Epithelial cell of esophagus (primary cell): ENCODE results near the gene EFNA4.
A peak's percentile ranks its signal among the peaks of the same experiment; 100 is the strongest.

Experiments used
- DNase-seq: peaks from one replicate; pipeline ENCODE4 v3.0.0; 2010; ENCODE audit warnings: low read depth
- H3K4me3 ChIP-seq: 2 replicates; pipeline ENCODE4 v1.5.1; 2011; ENCODE audit warnings: mild to moderate bottlenecking, low read length, control low read depth
- TF ChIP-seq, protein P1 (sequence below): IDR thresholded peaks from 2 replicates; pipeline ENCODE4 v1.5.1; 2011; ENCODE audit warnings: low read depth, mild to moderate bottlenecking, low read length, control low read depth, inconsistent platforms; ENCODE audit not compliant: insufficient read depth; ENCODE audit errors: missing control alignments

Gene EFNA4

GRCh38 chr1:155079487-155080311 lies 16.2 kb downstream of the EFNA4 start:
- TF ChIP-seq, protein P1, sequence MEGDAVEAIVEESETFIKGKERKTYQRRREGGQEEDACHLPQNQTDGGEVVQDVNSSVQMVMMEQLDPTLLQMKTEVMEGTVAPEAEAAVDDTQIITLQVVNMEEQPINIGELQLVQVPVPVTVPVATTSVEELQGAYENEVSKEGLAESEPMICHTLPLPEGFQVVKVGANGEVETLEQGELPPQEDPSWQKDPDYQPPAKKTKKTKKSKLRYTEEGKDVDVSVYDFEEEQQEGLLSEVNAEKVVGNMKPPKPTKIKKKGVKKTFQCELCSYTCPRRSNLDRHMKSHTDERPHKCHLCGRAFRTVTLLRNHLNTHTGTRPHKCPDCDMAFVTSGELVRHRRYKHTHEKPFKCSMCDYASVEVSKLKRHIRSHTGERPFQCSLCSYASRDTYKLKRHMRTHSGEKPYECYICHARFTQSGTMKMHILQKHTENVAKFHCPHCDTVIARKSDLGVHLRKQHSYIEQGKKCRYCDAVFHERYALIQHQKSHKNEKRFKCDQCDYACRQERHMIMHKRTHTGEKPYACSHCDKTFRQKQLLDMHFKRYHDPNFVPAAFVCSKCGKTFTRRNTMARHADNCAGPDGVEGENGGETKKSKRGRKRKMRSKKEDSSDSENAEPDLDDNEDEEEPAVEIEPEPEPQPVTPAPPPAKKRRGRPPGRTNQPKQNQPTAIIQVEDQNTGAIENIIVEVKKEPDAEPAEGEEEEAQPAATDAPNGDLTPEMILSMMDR, result no peak
- H3K4me3 ChIP-seq, result peak overlapping the region; percentile 61
- DNase-seq, result no peak

DNA sequence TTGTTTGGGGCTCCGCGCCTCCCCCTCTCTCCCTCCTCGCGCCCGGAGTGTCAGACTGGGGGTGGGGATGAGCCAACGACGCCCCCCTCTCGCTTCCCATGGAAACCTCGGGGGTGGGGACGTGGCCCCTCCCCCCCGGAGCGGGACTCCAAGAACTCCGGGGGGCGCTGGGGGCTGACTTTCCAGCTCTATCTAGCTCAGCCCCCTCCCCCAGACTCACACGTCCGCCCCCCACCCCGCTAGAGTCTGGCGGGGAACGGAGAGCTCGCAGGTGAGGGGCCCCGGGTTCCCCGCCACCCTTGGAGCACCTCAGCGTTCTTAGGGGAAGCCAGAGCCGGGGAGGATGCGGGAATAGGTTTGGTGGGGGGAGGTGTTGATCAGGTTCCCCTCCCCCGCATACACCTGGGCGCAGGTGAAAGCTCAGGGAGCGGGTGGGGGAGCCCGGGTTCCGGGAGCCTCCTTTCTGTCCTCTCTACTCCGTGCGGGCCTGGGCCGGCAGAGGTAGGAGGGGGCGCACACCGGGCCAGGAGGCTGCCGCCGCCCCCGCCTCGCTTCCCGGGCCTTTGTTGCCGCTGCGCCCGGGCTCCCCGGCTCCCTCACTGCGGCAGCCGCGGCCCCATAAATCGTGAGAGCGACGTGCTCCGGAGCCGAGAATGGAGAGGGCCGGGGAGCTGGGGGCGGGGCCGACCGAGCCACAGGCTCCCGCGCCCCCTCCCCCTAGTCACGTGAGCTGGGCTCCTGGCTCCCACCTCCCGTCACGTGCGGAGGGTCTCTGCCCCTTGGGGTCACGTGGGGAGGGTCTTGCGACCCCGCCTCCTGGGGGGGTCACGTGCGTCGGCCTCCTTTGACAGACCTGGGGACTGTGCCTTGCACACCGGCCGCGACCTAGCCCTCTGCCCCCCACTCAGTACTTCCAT lies 17.0 kb downstream of the EFNA4 start:
- TF ChIP-seq, protein P1, result no peak
- peak overlapping the region; percentile 61 for H3K4me3 ChIP-seq
- DNase-seq, result peak; percentile 17

DNA sequence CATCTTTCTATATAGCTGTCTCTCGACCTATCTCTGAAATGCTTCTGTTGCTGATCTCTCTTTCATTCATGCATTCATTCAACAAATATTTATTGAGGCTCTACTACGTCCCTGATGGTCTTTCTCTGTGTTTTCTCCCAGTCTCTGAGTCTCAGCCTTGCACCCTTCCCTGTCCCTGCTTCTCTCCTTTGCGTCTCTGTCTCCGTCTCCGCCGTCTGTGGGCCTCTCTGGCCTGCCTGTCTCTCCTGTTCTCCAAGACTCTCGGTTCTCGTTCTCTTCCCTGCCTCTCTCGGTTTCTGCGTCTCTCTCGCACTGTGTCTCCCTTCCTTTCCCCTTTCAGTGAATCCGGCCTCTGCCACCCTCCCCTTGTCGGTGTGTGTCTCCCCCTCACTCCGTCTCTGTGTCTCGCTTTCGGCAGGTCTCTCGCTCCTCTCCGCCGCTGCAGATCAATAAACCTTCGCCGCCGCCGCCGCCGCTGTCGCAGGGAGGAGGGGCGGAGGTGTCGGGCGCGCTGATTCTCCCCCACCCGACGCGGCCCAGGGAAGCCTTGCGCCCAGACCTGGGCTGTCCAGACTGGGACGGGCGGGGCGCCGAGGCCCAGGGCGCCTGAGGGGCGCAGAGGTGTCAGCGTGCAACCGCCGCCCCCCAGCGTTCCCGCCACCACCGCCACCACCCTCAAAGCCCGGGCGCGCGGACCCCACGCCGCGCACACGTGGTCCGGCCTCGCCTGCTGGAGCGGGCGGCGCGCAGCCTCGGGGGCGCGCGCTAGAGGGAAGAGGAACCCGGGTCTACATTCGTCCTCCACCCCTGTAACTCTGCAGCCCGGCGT lies 18.1 kb downstream of the EFNA4 start:
- TF ChIP-seq, protein P1, result no peak
- H3K4me3 ChIP-seq, result peak overlapping the region; percentile 61
- DNase-seq, result peak; percentile 10

DNA sequence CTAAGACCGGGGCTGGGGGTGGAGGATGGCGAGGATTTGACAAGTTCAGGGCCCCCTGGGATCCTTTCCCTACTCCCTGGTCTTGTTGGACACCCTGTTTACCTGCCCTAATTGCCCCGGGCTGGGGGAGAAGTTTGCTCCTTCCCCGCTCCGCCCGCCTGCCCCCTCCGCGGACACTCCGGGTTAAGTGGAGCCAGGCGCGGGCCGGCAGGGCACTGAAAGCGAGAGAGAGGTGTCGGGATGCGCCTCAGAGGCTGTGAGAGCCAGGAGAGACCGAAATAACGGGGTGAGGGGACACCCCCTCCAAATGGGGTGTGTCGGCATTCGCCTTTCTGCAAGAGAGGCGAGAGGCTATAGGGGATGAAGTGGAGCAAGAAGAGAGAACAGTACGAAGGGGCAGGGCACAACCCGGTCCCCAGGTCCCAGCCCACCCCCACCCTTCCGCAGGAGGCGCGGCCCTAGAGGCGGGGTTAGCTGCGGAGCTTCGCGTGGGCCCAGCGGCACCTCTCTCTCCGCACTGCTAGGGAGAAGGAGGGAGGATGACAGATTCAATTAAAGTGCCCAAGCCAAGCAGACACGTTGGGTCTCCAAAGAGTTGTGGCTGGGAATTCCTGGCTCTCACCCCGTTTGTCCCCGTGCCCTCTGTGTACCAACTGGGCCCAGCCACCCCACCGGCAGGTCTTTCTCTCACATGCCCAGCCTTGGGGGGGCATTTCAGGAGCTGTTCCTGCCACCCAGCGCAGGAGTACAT lies 18.9 kb downstream of the EFNA4 start:
- DNase-seq, result peak; percentile 30
- TF ChIP-seq, protein P1, result no peak
- H3K4me3 ChIP-seq, result peak overlapping the region; percentile 21

DNA sequence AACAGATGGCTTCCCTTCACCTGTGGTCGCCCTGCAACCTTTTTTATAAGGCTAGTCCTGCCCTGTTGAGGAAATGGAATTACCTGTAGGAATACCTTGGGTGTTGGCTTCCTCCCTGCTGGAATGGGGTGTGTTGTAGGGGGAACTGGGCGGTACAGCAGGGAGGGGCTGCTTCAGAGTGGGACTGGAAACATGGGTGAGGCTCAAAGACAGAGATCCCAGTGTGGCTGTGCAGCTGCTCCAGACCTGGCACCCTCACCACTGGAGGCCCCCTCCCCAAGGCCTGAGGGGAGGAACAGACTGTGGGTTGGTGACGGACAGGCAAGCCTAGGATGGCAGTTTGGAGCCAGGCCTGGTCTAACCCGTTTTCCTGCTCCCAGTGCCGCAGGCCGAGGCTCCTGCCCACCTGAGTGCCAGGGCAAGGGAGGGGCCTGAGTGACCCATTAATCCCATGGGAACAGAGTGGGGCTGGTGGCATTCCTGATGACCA lies 19.6 kb downstream of the EFNA4 start:
- H3K4me3 ChIP-seq, result peak overlapping the region; percentile 21
- peak; percentile 58 for DNase-seq
- TF ChIP-seq, protein P1, result no peak
